ENCODE data around the gene CRB3.

DNA sequence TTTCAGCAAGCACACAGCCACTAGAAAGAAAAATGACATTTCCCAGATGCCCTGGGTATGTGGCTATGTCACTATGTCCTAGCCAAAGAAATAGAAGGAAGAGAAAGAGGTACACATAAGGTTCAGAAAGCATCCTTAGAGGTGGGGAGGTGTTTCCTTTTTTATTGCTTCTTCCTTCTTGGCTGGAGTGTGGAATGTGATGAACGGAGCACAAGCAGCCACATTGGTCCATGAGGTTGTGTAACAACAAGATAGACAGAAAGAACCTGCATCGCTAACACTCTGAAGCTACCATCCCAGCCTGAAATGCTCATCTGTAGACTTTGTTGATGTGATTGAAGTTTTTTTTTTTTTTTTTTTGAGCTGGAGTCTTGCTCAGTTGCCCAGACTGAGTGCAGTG, 11.2 kb upstream of the CRB3 start:
- no peak for TF ChIP-seq YY1 (IDR thresholded peaks at IDR 0.05; ENCODE audit: insufficient read depth, insufficient read length)
- no peak for TF ChIP-seq ZNF274 (IDR thresholded peaks at IDR 0.05; ENCODE audit: low read depth, low read length)
- no peak for TF ChIP-seq SUZ12 (IDR thresholded peaks at IDR 0.05; ENCODE audit: extremely low read depth, insufficient read depth, insufficient read length)
